ENCODE results near the gene HSBP1. TPM values are rescaled to one million over a fixed set of nuclear protein-coding genes. Genes with fewer than 3 reads are reported as not detected.

The HSBP1 gene
- total and polyA plus RNA-seq, 2 of the 8 experiments (the other 6 are each of a cell fraction or from before 2014, with no cell fraction given) = 78.4 to 219 TPM

- Histone ChIP-seq H3K23ac (ENCODE audit: insufficient read length) (no peak overlapping the region), H3K79me2 (ENCODE audit: control insufficient read depth in 1 of 2, insufficient read depth in 2 of 2, low read length in 2 of 2) (no peaks in the 10 kb centered on the region), H3K56ac (replicated peaks; ENCODE audit: insufficient read length, low read depth, low read length) (no peak overlapping the region), H2BK12ac (ENCODE audit: low read depth, low read length) (no peak overlapping the region), H4K91ac (replicated peaks; ENCODE audit: insufficient read length, low read length) (no peak overlapping the region), H3K36me3 (ENCODE audit: control insufficient read depth in 2 of 4, insufficient read depth in 4 of 4, low read length in 3 of 4) (no peaks in the 10 kb centered on the region), H4K8ac (ENCODE audit: extremely low read depth, insufficient read depth, low read length) (no peak overlapping the region), H3K23me2 (ENCODE audit: low read depth, low read length) (no peaks in the 10 kb centered on the region), H3K14ac (ENCODE audit: insufficient read length) (no peak overlapping the region), H3K4me1 (replicated peaks in 1 of 4; ENCODE audit: control insufficient read depth in 3 of 4, insufficient read depth in 4 of 4, low read length in 3 of 4) (peaks cover 6 to 23% (median 10%) of the 10 kb centered on the region in 4 experiments), H2AFZ (ENCODE audit: low read length) (no peak overlapping the region), H3K79me1 (ENCODE audit: low read depth, low read length) (no peaks in the 10 kb centered on the region), H2AK5ac (ENCODE audit: low read depth, low read length) (no peak overlapping the region), H2BK5ac (ENCODE audit: low read depth, low read length) (no peak overlapping the region), H3K4me2 (ENCODE audit: insufficient read depth in 1 of 2, low read depth in 2 of 2, low read length in 2 of 2) (no peak overlapping the region), H3K18ac (ENCODE audit: extremely low read depth, low read length) (no peak overlapping the region), H3K4me3 (ENCODE audit: extremely low read depth in 1 of 4, insufficient read depth in 2 of 4, low read depth in 3 of 4, low read length in 4 of 4) (no peak overlapping the region), H4K5ac (ENCODE audit: insufficient read length, low read depth, low read length) (peak overlapping the region; percentile 61), H3K9ac (replicated peaks in 1 of 4; ENCODE audit: extremely low read depth in 1 of 4, low read depth in 3 of 4, low read length in 3 of 4) (no peak overlapping the region), H3K4ac (replicated peaks; ENCODE audit: insufficient read length, low read depth, low read length) (no peak overlapping the region), H2BK20ac (ENCODE audit: low read length) (no peak overlapping the region), H3K9me3 (ENCODE audit: insufficient read depth in 2 of 2, low read depth in 1 of 2, low read length in 1 of 2) (peaks cover 9 to 13% of the 10 kb centered on the region in 2 experiments), H4K20me1 (replicated peaks in 1 of 2; ENCODE audit: control insufficient read depth in 1 of 2, insufficient read depth in 2 of 2, low read length in 2 of 2) (no peaks in the 10 kb centered on the region), H2BK15ac (ENCODE audit: low read length) (no peak overlapping the region), H2BK120ac (replicated peaks; ENCODE audit: low read depth, low read length) (peak overlapping the region; percentile 68), H3K27ac (ENCODE audit: low read depth, low read length) (no peak overlapping the region), H3K27me3 (replicated peaks in 1 of 4; ENCODE audit: control insufficient read depth in 3 of 4, extremely low read depth in 1 of 4, insufficient read depth in 3 of 4, low read length in 3 of 4) (no peaks in the 10 kb centered on the region)
- WGBS, 2 experiments (ENCODE audit: extremely low coverage in 1 of 2, insufficient coverage in 1 of 2, insufficient read length in 1 of 2, insufficient replicate concordance in 2 of 2, low coverage in 1 of 2, low lambda C conversion rate in 2 of 2, missing lambda C conversion rate in 1 of 2) = 91% methylated on average over 10 of the region's 10 CpGs; no CpG with 5 or more reads in 1 of the 2 experiments
- DNase-seq (ENCODE audit: low read depth in 1 of 2, low spot score in 2 of 2) (no peak), FAIRE-seq (no peak)
- POLR2A ChIA-PET (ENCODE audit: partially characterized antibody) = interaction anchor here (1.5 kb wide), 1 partner anchor 15 kb away, joined by 3 read pairs; no protein-coding TSS in a partner anchor
- CTCF ChIA-PET (ENCODE audit: partially characterized antibody) = interaction anchor here (1.2 to 2.8 kb wide), 2 partner anchors 7 to 10 kb away, joined by 3 to 23 read pairs; no protein-coding TSS in a partner anchor
- TF ChIP-seq BACH1 (IDR thresholded peaks at IDR 0.05; ENCODE audit: low read length) = peak; percentile 84
- TF ChIP-seq ATF3 (IDR thresholded peaks at IDR 0.05; ENCODE audit: insufficient read depth, low read depth, low read length) = no peak
- peak; percentile 67; the same call in 1 of the 2 replicates for TF ChIP-seq MAFK (IDR thresholded peaks at IDR 0.05; ENCODE audit: low read depth, low read length)
Measured at GRCh38 chr16:83835586-83836566, 28.1 kb downstream of the HSBP1 start.

All from H1 (cell line).